ENCODE data around the gene SOCS1. TPM values are rescaled to one million over a fixed set of nuclear protein-coding genes. Genes with fewer than 3 reads are reported as not detected.
"Not testable (repeated sequence)": the region's sequence is repeated elsewhere in the genome, so short reads cannot be mapped to it uniquely, and the experiment has no call there.

The SOCS1 gene
- total RNA-seq, 1 donor from 2014 or later: 2.7 TPM

DNA sequence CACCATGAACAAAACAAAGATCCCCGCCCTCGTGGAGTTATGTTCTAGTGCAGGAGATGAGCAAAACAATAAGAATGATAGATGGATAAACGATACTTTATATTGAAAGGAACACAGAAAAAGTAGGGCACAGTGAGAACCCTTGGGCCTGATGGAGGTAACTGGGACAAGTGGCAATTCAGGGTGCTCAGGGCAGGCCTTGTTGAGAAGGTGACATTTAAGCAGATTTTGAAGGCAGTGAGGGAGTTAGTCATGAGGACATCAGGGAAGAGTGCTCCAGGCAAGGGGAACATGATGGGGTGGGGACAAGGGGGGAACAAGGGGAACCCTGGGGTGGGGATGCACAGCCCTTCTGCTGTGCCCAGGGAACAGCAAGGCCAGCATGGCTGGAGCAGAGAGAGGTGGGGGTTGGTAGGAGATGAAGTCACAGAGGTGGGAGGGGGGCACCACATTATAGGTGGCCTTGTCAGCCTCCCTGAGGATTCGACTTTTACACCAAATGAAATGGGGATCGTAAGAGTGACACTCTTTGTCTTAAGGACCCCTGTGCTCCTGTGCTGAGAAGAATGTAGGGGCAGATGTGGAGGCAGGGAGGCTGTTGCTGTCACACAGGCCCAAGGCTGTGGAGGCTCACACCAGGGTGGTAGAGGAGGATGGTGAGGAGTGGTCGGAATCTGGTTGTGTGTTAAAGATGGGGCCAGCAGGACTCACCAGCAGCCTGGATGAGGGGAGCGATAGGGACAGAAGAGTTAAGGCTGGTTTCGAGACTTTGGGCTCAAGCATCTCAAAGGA is 34.3 kb upstream of the SOCS1 start:
- DNase-seq (ENCODE audit: low spot score): no peak
- Mint-ChIP-seq H3K36me3 (ENCODE audit: low read depth) (no peaks in the 10 kb centered on the region), H3K9me3 (ENCODE audit: low read depth) (no peaks in the 10 kb centered on the region), H3K4me1 (ENCODE audit: low read depth) (peaks cover 4% of the 10 kb centered on the region), H3K4me3 (ENCODE audit: unreplicated experiment) (no peak overlapping the region), H3K27me3 (ENCODE audit: low read depth) (peaks cover 13% of the 10 kb centered on the region), H3K27ac (ENCODE audit: unreplicated experiment) (peak overlapping the region; percentile 23)
- TF ChIP-seq, protein P1, sequence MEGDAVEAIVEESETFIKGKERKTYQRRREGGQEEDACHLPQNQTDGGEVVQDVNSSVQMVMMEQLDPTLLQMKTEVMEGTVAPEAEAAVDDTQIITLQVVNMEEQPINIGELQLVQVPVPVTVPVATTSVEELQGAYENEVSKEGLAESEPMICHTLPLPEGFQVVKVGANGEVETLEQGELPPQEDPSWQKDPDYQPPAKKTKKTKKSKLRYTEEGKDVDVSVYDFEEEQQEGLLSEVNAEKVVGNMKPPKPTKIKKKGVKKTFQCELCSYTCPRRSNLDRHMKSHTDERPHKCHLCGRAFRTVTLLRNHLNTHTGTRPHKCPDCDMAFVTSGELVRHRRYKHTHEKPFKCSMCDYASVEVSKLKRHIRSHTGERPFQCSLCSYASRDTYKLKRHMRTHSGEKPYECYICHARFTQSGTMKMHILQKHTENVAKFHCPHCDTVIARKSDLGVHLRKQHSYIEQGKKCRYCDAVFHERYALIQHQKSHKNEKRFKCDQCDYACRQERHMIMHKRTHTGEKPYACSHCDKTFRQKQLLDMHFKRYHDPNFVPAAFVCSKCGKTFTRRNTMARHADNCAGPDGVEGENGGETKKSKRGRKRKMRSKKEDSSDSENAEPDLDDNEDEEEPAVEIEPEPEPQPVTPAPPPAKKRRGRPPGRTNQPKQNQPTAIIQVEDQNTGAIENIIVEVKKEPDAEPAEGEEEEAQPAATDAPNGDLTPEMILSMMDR (IDR thresholded peaks at IDR 0.05): no peak

DNA sequence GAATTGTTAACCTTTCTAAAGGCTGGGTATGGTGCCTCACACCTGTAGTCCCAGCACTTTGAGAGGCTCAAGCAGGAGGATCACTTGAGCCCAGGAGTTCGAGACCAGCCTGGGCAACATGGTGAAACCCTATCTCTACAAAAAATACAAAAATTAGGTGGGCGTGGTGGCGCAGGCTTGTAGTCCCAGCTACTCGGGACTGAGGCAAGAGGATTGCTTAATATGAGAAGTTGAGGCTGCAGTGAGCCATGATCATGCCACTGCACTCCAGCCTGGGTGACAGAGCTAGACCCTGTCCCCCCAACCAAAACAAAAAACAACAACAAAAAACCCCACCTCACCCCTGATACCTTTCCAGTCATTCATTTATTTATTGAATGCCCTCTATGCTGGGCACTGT is 33.7 kb upstream of the SOCS1 start:
- DNase-seq (ENCODE audit: low spot score); H3K4me3 Mint-ChIP-seq (ENCODE audit: unreplicated experiment); H3K27ac Mint-ChIP-seq (ENCODE audit: unreplicated experiment); H3K4me1 Mint-ChIP-seq (ENCODE audit: low read depth); H3K9me3 Mint-ChIP-seq (ENCODE audit: low read depth); H3K36me3 Mint-ChIP-seq (ENCODE audit: low read depth): not testable (repeated sequence)
- H3K27me3 Mint-ChIP-seq (ENCODE audit: low read depth): peaks cover 13% of the 10 kb centered on the region

DNA sequence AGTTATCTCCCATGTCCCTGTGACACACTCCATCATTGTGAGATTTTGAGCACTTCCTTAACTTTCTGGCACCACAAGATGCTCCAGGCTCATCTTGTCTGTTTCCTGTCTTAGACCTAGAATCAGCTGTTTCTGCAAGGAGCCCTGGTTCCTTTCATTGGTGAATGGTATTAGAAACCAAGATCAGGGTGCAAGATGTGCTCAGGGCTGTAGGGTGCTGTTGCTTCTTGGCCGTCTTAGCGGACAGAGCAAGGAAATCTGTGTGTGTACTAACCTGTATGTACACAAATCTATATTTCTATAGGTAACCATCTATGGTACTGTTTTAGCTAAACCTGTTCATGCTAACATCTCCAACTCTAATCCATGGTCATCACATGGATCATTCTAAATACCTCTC is 33.2 kb upstream of the SOCS1 start:
- Mint-ChIP-seq H3K4me1 (ENCODE audit: low read depth) (no peaks in the 10 kb centered on the region), H3K4me3 (ENCODE audit: unreplicated experiment) (no peak overlapping the region), H3K36me3 (ENCODE audit: low read depth) (no peaks in the 10 kb centered on the region), H3K9me3 (ENCODE audit: low read depth) (no peaks in the 10 kb centered on the region), H3K27ac (ENCODE audit: unreplicated experiment) (no peak overlapping the region), H3K27me3 (ENCODE audit: low read depth) (peaks cover 13% of the 10 kb centered on the region)
- TF ChIP-seq, protein P1 (IDR thresholded peaks at IDR 0.05): no peak
- DNase-seq (ENCODE audit: low spot score): no peak

DNA sequence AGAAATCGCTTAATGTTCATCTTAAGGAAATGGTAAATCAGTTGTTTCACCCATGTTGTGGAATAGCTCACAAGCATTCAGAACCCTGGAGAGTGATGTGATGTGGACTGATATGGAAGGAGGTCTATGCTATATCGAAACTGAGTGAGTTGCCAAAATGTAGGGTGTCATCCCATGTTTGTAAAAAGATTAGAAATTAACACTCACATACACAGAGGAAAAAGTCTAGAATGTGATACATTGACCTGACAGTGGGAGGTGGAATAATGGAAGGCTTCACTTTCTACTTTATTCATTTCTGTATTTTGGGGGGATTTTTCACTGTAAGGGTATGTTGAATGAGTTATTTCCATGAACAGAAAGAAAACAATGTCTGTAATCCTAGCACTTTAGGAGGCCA is 29.8 kb upstream of the SOCS1 start:
- TF ChIP-seq, protein P1 (IDR thresholded peaks at IDR 0.05): no peak
- no peaks in the 10 kb centered on the region for H3K9me3 Mint-ChIP-seq (ENCODE audit: low read depth)
- no peak for DNase-seq (ENCODE audit: low spot score)

DNA sequence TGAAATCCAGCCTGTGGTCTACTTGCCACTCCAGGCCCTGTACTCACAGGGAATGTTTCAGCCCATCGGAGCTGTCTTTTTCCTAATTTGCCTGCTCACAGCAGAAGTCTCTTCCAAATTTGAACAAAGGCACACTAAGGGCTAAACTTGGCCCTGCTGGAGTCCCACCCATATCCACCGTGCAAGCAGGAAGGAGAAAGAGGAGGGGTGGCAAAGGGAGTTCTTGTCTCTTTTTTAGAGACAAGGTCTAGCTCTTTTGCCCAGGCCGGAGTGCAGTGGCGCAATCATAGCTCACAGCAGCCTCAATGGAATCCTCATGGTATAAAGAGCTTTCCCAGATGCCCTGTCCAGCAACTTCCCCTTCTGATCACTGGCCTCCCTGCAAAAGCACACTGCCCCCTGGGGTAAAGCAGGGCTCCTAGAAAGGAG is 27.8 kb upstream of the SOCS1 start:
- TF ChIP-seq, protein P1 (IDR thresholded peaks at IDR 0.05): no peak
- Mint-ChIP-seq H3K27ac (ENCODE audit: unreplicated experiment) (no peak overlapping the region), H3K4me1 (ENCODE audit: low read depth) (no peaks in the 10 kb centered on the region), H3K27me3 (ENCODE audit: low read depth) (peaks cover 29% of the 10 kb centered on the region), H3K9me3 (ENCODE audit: low read depth) (no peaks in the 10 kb centered on the region), H3K36me3 (ENCODE audit: low read depth) (no peaks in the 10 kb centered on the region), H3K4me3 (ENCODE audit: unreplicated experiment) (no peak overlapping the region)
- DNase-seq (ENCODE audit: low spot score): no peak

More for the DNA sequence above, 29.8 kb upstream of the SOCS1 start:
- Mint-ChIP-seq H3K4me1 (ENCODE audit: low read depth) (no peaks in the 10 kb centered on the region), H3K27me3 (ENCODE audit: low read depth) (peaks cover 22% of the 10 kb centered on the region), H3K36me3 (ENCODE audit: low read depth) (no peaks in the 10 kb centered on the region), H3K27ac (ENCODE audit: unreplicated experiment) (no peak overlapping the region), H3K4me3 (ENCODE audit: unreplicated experiment) (no peak overlapping the region)

Measured in chondrocyte (in vitro differentiated cells).